Fibroblast of gingiva (primary cell): Measurements from ENCODE around the gene LPP.
"Not testable (repeated sequence)": the region's sequence is repeated elsewhere in the genome, so short reads cannot be mapped to it uniquely, and the experiment has no call there.

Experiments used
- DNase-seq: peaks from one replicate; pipeline ENCODE4 v3.0.0-alpha.2; 2011; ENCODE audit warnings: low read depth

Gene LPP

DNA sequence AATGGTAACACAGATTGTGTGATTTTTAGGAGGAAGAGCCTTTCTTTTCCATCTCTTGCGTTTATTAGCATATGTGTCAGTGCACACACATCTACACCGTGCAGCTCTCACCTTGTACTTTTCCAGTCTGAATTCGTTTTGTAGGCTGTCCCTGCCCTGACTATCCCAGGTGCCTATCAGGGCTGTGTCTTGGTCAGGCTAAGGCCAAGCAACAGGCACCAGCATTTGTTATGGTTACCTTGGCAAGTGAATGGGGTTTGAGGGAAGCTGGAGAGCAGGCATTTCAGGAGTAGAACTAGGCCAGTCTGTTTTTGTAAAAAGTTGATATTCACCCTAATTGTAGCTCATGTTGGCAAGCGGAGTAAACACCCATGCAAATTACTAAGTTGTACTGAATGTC is 528.4 kb downstream of the LPP start:
- DNase-seq = no peak

GRCh38 chr3:188683032-188683521 is 529.1 kb downstream of the LPP start:
- DNase-seq = peak; percentile 90

GRCh38 chr3:188684276-188684675 is 530.3 kb downstream of the LPP start:
- no peak for DNase-seq

- no peak for DNase-seq
Observed at GRCh38 chr3:188685789-188686188, 531.8 kb downstream of the LPP start.

- DNase-seq = no peak
Observed at GRCh38 chr3:188686324-188686723, 532.4 kb downstream of the LPP start.

GRCh38 chr3:188687389-188687788 is 533.4 kb downstream of the LPP start:
- peak; percentile 69 for DNase-seq

GRCh38 chr3:188689101-188689574 is 535.2 kb downstream of the LPP start:
- peak; percentile 95 for DNase-seq

DNA sequence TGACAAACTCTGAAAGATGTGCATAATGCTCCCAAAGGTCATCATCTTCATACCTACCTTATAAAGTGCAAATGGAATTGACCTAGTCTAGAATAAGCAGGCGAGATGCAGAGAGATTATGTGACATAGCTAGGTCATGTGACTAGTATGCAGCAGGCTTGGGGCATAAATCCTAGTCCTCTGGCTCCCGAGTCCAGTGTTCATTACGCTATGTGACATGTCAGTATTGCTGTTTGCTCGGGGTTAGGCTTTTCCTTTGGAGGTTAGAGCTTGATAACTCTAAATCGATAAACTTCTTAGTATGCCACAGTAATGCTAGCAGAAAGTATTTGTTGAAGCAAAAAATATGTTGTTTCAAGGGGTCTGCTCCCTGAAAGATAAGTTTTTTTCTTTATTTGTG is 536.1 kb downstream of the LPP start:
- DNase-seq = no peak

- no peak for DNase-seq
Observed at GRCh38 chr3:188691004-188691403, 537.0 kb downstream of the LPP start.

- no peak for DNase-seq
Observed at GRCh38 chr3:188691665-188692064, 537.7 kb downstream of the LPP start.

- DNase-seq = no peak
Observed at GRCh38 chr3:188692700-188693099, 538.7 kb downstream of the LPP start.

GRCh38 chr3:188693435-188693834 is 539.5 kb downstream of the LPP start:
- DNase-seq = no peak

DNA sequence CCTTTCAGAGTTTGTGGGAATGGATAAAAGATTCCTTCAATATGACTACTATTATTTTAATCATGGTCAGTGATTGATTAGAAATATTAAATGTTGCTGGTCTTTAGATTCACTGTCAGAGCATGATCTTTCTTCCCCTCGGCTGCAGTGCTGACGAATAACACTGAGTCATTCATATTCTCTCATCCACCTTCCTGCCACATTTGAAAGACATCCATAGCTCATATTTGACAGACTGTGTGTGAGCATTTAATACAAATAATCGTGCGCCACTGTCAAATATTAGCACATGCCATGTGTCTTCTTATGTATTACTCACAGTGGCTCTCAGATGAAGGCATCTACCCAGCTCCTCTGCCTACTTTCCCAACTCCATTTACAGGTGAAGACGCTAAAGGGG is 541.3 kb downstream of the LPP start:
- no peak for DNase-seq

GRCh38 chr3:188697127-188697526 is 543.2 kb downstream of the LPP start:
- DNase-seq = no peak

- no peak for DNase-seq
Observed at GRCh38 chr3:188698436-188698835, 544.5 kb downstream of the LPP start.

- no peak for DNase-seq
Observed at GRCh38 chr3:188700501-188700900, 546.5 kb downstream of the LPP start.

GRCh38 chr3:188700918-188701317 is 547.0 kb downstream of the LPP start:
- DNase-seq = no peak

DNA sequence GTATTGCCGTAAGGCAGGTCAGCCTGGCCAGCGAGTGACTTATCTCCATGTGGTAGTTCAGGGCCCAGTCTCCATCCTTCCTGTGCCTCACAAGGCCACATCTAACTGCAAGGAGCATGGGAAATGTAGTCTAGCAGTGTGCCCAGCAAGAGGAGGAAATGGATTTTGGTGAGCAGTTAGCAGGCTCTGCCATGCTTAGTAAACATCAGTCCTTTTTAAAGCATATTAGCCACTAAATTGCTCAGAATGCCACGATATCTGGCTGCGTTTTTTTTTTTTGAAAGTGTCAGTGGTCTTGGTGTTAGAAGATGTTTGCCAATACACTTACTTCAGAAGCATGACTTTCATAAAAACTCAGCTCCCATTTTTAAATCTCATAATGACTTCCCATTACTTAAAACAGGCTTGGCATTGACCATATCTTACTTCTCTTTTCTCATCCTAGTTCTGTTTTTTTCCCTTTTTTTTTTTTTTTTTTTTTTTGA is 547.6 kb downstream of the LPP start:
- DNase-seq = no peak

GRCh38 chr3:188702028-188702427 is 548.1 kb downstream of the LPP start:
- DNase-seq = not testable (repeated sequence)

DNA sequence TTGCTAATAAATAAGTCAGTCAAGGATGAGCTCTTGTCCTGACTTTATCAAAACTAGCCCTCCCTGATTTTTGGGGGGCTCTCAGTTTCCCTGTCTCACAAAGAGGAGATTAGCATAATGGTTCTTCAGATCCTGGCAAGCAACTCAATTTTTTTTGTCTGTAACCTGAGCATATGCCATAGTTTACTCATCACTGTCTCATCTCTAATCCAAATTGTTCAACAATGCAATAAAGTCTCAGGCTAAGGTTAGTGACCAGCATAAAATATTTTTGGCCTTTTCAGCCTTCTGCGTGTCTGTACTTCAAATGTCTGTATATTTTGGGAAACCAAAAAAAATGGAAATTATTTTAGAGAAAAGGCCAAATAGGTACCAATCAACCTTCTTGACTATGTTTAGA is 552.2 kb downstream of the LPP start:
- peak; percentile 14 for DNase-seq

GRCh38 chr3:188706599-188706998 is 552.6 kb downstream of the LPP start:
- no peak for DNase-seq

- DNase-seq = no peak
Observed at GRCh38 chr3:188707381-188708288, 553.7 kb downstream of the LPP start.

GRCh38 chr3:188711881-188712247 is 557.9 kb downstream of the LPP start:
- no peak for DNase-seq
